ENCODE results near the gene ZC3H7A.
"Not testable (repeated sequence)": the region's sequence is repeated elsewhere in the genome, so short reads cannot be mapped to it uniquely, and the experiment has no call there.

Gene ZC3H7A

DNA sequence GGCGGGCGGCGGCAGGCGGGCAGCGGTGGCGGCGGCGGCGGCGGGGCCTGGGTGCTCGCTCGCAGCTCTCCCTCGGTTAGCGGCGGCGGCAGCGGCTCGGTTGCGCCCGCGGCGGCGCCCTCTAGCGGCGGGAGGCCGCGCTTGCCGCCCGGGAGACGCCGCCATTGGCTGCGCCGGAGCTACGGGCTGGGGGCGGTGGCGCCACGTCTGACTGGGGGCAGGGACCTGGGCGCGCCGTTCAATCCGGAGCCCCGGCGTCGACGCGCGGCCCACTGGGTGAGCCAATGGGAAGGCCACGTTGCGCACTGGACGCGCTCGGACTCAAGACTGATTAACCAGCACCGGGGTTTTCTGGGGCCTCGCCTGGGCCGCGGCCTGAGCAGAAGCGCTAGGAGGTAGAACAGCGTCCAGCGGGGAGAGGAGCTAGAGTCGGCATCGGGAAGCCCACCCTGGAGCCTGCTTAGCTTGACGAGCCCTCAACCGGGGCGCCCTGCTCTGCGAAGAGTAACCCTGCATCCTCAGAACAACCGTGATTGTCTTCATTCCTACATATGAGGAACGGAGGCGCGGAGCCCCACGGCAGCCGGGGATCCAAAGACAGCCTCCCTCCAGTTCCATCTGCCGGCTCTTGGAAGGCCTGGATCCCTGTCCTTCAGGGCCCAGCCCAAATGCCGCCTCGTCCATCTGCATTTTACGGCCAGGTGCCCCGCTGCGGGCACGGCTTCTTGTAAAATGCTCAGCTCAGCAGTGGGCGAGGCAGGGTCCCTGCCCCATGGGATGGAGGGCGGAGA is at the start of gene ZC3H7A:
Gene ZC3H7A, minus strand, starts transcription at position 93 of the 791 bp plus-strand sequence. CDS start 14,904 bp downstream, outside the sequence.
- DNase-seq: peak; percentile 29

DNA sequence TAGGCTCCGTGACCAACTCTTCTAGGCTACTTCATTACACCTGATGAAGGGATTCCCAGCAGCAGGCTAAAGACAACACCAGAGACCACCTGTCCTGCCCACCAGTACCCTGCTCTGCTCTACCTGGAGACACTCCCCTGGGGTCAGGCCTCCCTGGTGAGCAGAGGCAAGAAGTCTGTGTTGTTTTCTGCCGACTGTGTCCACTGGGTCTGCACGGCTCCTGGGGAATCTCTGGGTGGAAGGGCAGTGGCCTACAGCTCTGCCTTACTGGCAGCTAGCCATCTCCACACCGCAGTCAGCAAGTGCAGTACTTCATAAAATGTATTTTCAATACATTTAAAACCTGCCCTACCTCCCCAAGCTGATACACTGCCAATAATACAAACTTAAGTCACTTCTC is 47.4 kb upstream of the ZC3H7A start:
- no peak for DNase-seq

- no peak for DNase-seq
Measured at GRCh38 chr16:11843861-11844260, 46.8 kb upstream of the ZC3H7A start.

DNA sequence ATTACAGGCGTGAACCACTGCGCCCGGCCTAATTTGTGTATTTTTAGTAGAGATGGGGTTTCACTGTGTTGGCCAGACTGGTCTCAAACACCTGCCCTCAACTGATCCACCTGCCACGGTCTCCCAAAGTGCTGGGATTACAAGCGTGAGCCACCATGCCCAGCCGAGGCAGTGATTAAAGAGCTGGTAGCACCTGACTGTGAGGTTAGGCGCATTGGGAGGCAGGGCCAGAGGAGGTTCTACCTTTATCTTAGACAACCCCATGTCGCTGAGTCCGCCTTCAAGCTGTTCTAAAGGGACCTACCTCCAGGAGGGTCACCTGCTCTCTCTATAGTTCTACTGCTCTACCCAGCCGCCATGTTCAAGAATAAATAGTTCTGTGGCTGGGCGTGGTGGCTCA is 46.1 kb upstream of the ZC3H7A start:
- DNase-seq: no peak

DNA sequence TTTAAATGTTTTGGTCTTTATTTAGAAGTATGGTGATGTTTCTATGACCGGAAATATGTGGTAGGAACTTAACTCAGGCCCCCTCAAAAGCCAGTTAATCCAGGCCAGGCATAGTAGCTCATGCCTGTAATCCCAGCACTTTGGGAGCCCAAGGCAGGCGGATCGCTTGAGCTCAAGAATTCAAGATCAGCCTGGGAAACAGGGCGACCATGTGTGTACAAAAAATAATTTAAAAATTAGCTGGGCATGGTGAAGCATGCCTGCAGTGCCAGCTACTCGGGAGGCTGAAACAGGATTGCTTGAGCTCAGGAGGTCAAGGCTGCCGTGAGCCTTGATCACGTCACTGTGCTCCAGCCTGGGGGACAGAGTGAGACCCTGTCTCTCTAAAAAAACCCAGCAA is 44.0 kb upstream of the ZC3H7A start:
- no peak for DNase-seq

- DNase-seq: no peak
Measured at GRCh38 chr16:11836650-11837244, 39.7 kb upstream of the ZC3H7A start.

DNA sequence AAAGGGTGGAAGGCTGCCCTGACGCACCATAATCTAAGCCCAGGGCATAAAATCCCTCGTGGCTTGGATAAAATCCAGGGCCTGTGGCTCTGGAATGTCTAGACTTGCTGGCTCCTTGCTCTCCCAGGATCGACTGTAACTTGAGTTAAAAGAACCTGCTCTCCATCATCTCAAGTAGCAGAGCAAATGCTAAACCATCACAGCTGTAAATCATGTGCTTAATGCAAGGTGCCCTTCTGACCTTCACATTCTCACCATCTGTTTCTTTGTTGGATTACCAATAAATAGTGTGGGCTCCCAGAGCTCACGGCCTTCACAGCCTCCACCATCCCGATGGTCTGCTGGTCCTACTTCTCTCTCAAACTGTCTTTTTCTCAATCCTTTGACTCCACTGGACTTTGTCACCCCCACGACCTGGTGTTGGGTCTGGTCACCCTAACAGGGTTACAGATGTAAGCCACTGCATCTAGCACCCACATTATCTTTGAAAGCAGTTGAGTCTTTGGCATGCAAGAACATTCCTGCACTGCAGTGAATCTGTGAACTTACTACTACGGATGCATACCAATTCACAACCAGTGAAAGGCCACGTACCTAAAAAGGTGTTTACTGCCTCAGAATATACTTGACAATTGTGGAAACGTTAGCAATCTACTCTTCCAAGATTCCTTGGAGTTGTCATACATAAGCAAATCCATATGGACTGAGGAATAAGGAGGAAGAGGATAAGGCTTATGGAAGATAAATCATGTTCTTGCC is 39.0 kb upstream of the ZC3H7A start:
- DNase-seq: no peak

- no peak for DNase-seq
Measured at GRCh38 chr16:11835309-11835708, 38.3 kb upstream of the ZC3H7A start.

- DNase-seq: no peak
Measured at GRCh38 chr16:11833951-11834695, 37.1 kb upstream of the ZC3H7A start.

- DNase-seq: no peak
Measured at GRCh38 chr16:11828696-11829095, 31.6 kb upstream of the ZC3H7A start.

GRCh38 chr16:11825520-11826165 is 28.6 kb upstream of the ZC3H7A start:
- DNase-seq: not testable (repeated sequence)

GRCh38 chr16:11824362-11824761 is 27.3 kb upstream of the ZC3H7A start:
- no peak for DNase-seq

DNA sequence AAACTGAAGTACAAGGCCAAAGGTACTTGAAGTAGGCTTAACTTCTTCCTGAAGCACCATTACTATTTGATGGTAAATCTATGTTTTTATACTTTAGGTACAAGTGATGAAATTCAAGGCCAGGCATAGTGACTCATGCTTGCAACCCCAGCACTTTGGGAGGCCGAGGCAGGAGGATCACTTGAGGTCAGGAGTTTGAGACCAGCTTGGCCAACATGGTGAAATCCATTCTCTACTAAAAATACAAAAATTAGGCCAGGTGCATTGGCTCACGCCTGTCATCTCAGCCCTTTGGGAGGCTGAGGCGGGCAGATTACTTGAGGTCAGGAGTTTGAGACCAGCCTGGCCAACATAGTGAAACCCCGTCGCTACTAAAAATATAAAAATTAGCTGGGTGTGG is 26.6 kb upstream of the ZC3H7A start:
- DNase-seq: not testable (repeated sequence)

- no peak for DNase-seq
Measured at GRCh38 chr16:11819798-11820197, 22.7 kb upstream of the ZC3H7A start.

DNA sequence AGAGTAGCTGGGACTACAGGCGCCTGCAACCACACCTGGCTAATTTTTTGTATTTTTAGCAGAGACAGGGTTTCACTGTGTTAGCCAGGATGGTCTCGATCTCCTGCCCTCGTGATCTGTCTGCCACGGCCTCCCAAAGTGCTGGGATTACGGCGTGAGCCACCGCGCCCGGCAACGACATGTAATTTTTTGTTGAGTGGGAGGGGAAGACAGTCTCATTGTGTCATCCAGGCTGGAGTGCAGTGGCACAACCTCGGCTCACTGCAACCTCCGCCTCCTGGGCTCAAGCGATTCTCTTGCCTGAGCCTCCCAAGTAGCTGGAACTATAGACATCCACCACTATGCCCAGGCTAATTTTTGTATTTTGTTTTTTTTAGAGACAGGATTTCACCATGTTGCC is 21.9 kb upstream of the ZC3H7A start:
- DNase-seq: not testable (repeated sequence)

GRCh38 chr16:11816123-11816522 is 19.1 kb upstream of the ZC3H7A start:
- no peak for DNase-seq

GRCh38 chr16:11814800-11815199 is 17.7 kb upstream of the ZC3H7A start:
- not testable (repeated sequence) for DNase-seq

DNA sequence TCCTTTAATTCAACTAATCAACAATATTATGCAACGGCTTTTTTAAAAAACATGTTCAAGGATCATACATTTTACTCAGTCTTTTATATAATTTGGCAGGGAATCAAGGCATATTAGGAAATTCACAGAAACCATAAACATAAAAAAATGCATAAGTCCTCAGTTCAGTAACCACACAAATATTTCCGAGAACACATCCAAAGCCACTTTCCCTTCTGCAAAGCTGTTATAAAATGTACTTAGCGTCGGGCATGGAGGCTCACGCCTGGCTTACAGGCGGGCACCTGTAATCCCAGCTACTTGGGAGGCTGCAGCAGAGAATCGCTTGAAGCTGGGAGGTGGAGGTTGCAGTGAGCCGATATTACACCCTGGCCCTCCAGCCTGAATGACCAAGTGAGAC is 9.7 kb upstream of the ZC3H7A start:
- no peak for DNase-seq

DNA sequence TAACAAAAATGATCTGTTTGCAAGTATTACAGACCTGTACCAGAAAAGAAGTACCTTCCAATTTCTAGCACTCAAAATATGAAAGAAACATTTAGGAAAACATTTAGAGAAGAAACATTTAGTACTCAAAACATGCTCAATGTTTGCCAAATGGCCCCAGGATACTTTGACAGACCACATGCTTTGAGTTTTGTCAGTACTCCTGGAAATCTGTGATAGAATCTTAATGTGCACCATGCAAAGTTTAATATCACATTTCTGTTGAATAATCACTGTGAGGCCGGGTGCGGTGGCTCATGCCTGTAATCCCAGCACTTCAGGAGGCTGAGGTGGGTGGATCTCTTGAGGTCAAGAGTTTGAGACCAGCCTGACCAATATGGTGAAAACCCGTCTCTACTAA is 8.5 kb upstream of the ZC3H7A start:
- DNase-seq: no peak

- DNase-seq: no peak
Measured at GRCh38 chr16:11801481-11802021, 4.5 kb upstream of the ZC3H7A start.

GRCh38 chr16:11800382-11800718 is 3.3 kb upstream of the ZC3H7A start:
- DNase-seq: no peak

Measured in NCI-H187 treated with DMSO at 0.1 percent for 48 hours (cell line).